ENCODE results near the gene LACC1.

DNA sequence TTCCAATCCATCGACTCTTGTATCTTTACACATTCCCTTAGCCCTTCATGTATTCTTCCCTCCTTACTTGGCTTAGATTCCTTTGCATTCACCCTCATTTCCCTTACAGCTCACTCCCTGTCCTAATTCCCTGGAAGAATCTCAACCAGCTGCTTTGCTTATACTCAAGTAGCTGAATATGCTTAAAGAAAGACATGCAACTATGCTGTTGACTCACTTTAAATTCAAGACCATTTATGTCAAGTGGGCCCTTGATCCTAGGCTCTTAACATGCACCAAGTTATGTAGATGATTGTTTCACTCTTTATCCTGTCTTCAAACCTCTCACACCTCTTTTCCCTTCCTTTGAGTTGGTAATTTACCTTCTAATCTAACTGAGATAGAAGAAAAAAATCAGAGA, 7.5 kb upstream of the LACC1 start:
- no peak for TF ChIP-seq POLR2A (IDR thresholded peaks at IDR 0.05)
- TF ChIP-seq, protein P1, sequence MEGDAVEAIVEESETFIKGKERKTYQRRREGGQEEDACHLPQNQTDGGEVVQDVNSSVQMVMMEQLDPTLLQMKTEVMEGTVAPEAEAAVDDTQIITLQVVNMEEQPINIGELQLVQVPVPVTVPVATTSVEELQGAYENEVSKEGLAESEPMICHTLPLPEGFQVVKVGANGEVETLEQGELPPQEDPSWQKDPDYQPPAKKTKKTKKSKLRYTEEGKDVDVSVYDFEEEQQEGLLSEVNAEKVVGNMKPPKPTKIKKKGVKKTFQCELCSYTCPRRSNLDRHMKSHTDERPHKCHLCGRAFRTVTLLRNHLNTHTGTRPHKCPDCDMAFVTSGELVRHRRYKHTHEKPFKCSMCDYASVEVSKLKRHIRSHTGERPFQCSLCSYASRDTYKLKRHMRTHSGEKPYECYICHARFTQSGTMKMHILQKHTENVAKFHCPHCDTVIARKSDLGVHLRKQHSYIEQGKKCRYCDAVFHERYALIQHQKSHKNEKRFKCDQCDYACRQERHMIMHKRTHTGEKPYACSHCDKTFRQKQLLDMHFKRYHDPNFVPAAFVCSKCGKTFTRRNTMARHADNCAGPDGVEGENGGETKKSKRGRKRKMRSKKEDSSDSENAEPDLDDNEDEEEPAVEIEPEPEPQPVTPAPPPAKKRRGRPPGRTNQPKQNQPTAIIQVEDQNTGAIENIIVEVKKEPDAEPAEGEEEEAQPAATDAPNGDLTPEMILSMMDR (IDR thresholded peaks at IDR 0.05) = no peak
